NCI-H510A (cell line): ENCODE data around the gene KCNK2.

Source experiments
- DNase-seq: peaks from one replicate; lab custom pipeline; 2025; lab: John Stamatoyannopoulos, UW

The KCNK2 gene

GRCh38 chr1:215082532-215083382 lies at the start of gene KCNK2:
Gene KCNK2 (plus strand): TSS chr1:215082737. CDS start chr1:215083386, 649 bp downstream.
- DNase-seq = no peak

- DNase-seq = no peak
These were observed 49.5 kb upstream of the KCNK2 start for GRCh38 chr1:215032911-215033526.

GRCh38 chr1:215040190-215040589 lies 42.3 kb upstream of the KCNK2 start:
- DNase-seq = no peak

GRCh38 chr1:215043401-215043800 lies 39.1 kb upstream of the KCNK2 start:
- DNase-seq = no peak

GRCh38 chr1:215044151-215044550 lies 38.4 kb upstream of the KCNK2 start:
- DNase-seq = no peak

- DNase-seq = no peak
These were observed 36.7 kb upstream of the KCNK2 start for GRCh38 chr1:215045698-215046308.

- no peak for DNase-seq
These were observed 30.1 kb upstream of the KCNK2 start for GRCh38 chr1:215052256-215053015.

- no peak for DNase-seq
These were observed 28.3 kb upstream of the KCNK2 start for GRCh38 chr1:215054266-215054665.

- peak; percentile 15 for DNase-seq
These were observed 27.1 kb upstream of the KCNK2 start for GRCh38 chr1:215055281-215055935.

- DNase-seq = no peak
These were observed 26.0 kb upstream of the KCNK2 start for GRCh38 chr1:215056584-215056983.

GRCh38 chr1:215059947-215060346 lies 22.6 kb upstream of the KCNK2 start:
- DNase-seq = no peak

GRCh38 chr1:215064327-215064726 lies 18.2 kb upstream of the KCNK2 start:
- no peak for DNase-seq

- DNase-seq = no peak
These were observed 11.5 kb upstream of the KCNK2 start for GRCh38 chr1:215071078-215071477.

GRCh38 chr1:215076322-215076721 lies 6.2 kb upstream of the KCNK2 start:
- DNase-seq = peak; percentile 35

- DNase-seq = no peak
These were observed 3.1 kb upstream of the KCNK2 start for GRCh38 chr1:215079456-215079855.

GRCh38 chr1:215081661-215082531 lies 641 bp upstream of the KCNK2 start:
- DNase-seq = no peak

- DNase-seq = no peak
These were observed 935 bp downstream of the KCNK2 start for GRCh38 chr1:215083383-215083961.

GRCh38 chr1:215084621-215085020 lies 2.1 kb downstream of the KCNK2 start:
- DNase-seq = no peak

GRCh38 chr1:215087603-215088002 lies 5.1 kb downstream of the KCNK2 start:
- no peak for DNase-seq

- DNase-seq = no peak
These were observed 11.8 kb downstream of the KCNK2 start for GRCh38 chr1:215094381-215094780.
